NCI-H1105 (cell line): Measurements from ENCODE around the gene COG6.

Experiments used
- DNase-seq: peaks from one replicate; lab custom pipeline; 2025; lab: John Stamatoyannopoulos, UW

Gene COG6

DNA sequence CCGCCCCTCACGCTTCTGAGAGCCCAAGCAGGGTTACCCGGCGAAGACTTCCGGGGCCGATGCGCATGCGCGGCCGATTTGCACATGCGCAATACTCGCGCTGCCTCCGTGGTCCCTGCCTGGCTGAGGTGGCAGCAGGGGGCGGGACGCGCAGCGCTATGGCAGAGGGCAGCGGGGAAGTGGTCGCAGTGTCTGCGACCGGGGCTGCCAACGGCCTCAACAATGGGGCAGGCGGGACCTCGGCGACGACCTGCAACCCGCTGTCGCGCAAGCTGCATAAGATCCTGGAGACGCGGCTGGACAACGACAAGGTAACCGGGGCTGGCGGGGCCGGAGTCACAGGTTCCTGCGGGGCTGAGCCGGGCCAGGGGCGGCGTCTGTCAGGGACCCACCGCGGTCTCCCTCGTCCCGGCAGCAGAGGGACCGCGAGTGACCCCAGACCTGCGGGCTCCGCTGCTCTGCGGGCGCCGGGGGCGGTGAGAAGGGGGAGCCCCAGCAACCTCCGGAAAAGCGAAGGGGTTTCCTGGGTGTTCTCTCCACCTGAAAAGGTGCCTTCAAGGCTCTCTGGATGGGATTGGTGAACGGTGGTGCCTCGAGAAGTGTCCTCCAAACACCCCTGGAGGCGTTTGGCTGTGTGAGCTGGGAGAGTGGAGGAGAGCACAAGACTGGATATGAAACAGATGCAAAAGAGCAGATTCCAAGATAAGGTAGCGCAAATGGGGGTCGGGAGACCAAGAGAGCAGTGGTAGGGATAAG is at the start of gene COG6:
Gene COG6, plus strand, starts transcription at position 94 of the 756 bp plus-strand sequence. Its CDS starts 65 bp downstream, at position 159.
- peak; percentile 60 for DNase-seq

- DNase-seq = no peak
Observed at GRCh38 chr13:39605677-39606320, 49.7 kb upstream of the COG6 start.

GRCh38 chr13:39607876-39608275 is 47.6 kb upstream of the COG6 start:
- no peak for DNase-seq

- DNase-seq = peak; percentile 15
Observed at GRCh38 chr13:39612023-39612637, 43.3 kb upstream of the COG6 start.

GRCh38 chr13:39616087-39616694 is 39.3 kb upstream of the COG6 start:
- peak; percentile 27 for DNase-seq

- DNase-seq = no peak
Observed at GRCh38 chr13:39618561-39618960, 36.9 kb upstream of the COG6 start.

GRCh38 chr13:39623466-39623865 is 32.0 kb upstream of the COG6 start:
- no peak for DNase-seq

DNA sequence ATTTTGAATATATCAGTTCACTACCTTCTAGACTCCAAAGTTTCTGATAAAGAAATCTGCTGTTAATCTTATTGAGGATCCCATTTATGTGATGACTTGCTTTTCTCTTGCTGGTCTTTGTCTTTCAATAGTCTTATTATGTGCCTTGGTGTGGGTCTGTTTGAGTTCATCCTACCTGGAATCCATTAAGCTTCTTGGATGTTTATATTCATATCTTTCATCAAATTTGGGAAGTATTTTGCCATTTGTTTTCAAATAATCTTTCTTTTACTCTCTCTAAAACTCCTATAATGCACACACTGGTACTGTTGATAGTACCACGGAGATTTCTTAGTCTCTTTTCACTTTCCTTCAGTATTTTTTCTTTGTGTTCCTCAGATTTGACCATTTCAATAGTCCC is 24.2 kb upstream of the COG6 start:
- no peak for DNase-seq

DNA sequence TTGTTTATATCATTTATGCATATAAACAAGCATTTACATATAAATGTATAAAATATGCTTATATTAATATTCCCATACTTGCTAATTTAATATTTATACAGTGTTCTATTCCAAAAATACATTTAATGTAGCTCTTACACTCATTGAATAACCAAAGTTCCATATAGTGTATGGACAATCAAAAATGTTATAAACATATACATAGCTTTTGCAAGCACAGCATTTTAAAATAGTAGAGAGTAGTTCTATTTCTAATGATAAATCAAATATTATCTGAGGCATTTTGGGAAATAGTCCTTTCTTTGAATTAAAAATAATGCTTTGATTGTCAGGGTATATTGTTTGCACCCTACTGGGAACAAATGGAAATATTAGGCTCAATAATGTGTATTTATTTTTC is 22.5 kb upstream of the COG6 start:
- no peak for DNase-seq

DNA sequence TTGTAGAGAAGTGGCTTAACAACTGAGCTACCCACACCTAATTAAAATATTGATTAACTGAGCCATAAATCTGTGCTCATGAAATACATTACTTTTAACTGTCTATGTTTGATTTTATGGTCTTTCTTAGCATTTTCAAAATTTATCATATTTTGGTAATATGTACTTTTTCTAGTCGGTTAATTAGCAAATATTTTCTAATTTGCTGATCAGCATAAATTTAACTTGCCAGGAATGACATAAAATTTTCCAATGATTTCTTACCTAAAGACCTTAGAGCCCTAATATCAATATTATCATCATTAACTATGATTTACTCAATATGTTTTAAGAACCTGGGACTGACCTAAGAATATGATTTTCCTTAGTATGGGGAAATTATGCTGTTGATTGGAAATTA is 19.9 kb upstream of the COG6 start:
- no peak for DNase-seq

- DNase-seq = no peak
Observed at GRCh38 chr13:39637890-39638289, 17.6 kb upstream of the COG6 start.

DNA sequence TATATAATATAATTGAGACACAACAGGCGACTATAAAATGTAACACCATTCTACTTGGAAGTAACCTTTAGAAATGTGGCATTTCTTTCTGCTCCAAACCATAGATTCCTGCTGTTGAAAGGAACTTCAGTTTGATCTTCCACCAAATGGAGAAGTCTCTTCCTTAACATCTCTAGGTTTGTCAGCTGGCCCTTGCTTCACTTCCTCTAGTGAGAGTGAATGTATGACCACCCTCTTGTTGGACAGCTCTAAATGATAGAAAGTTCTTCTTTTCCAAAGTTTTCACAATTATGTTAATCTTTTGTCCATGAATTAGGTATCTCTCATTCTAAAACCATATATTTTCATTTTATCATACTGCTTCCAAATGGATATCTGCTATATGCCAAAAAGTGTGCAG is 13.8 kb upstream of the COG6 start:
- DNase-seq = no peak

- DNase-seq = no peak
Observed at GRCh38 chr13:39646122-39646521, 9.3 kb upstream of the COG6 start.

GRCh38 chr13:39655041-39655568 is 357 bp upstream of the COG6 start:
- no peak for DNase-seq

DNA sequence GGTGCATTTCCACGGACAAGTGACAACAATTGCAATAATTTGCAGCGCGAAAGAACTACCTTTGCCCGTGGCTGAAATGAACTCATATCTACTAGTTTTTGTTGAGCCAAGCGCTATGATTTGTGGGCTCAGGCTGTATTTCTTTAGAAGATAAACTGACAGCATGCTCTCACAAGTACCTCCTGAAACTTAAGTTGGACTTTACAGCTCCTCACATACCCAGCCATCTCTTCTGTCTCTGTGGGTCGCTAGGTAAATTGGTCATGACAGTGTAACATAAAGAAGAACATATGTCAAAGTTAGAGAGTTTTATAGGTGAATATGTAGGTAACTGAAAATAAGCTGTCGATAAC is 839 bp downstream of the COG6 start:
- no peak for DNase-seq

DNA sequence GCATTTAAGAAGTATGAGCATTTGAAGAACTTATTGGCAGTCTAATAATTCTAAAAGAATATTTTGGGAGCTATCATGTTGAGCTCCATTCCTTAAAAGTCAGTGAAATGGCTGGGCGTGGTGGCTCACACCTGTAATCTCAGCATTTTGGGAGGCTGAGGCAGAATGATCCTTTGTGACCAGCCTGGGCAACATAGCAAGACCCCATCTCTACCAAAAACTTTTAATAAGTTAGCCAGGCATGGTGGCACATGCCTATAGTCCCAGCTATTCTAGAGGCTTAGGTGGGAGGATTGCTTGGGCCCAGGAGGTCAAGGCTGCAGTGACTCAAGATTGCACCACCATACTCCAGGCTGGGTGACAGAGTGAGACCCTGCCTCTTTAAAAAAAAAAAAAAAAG is 8.0 kb downstream of the COG6 start:
- no peak for DNase-seq

- no peak for DNase-seq
Observed at GRCh38 chr13:39663958-39664357, 8.5 kb downstream of the COG6 start.

- DNase-seq = peak; percentile 25
Observed at GRCh38 chr13:39665763-39666162, 10.3 kb downstream of the COG6 start.

GRCh38 chr13:39670445-39670844 is 15.0 kb downstream of the COG6 start:
- no peak for DNase-seq

DNA sequence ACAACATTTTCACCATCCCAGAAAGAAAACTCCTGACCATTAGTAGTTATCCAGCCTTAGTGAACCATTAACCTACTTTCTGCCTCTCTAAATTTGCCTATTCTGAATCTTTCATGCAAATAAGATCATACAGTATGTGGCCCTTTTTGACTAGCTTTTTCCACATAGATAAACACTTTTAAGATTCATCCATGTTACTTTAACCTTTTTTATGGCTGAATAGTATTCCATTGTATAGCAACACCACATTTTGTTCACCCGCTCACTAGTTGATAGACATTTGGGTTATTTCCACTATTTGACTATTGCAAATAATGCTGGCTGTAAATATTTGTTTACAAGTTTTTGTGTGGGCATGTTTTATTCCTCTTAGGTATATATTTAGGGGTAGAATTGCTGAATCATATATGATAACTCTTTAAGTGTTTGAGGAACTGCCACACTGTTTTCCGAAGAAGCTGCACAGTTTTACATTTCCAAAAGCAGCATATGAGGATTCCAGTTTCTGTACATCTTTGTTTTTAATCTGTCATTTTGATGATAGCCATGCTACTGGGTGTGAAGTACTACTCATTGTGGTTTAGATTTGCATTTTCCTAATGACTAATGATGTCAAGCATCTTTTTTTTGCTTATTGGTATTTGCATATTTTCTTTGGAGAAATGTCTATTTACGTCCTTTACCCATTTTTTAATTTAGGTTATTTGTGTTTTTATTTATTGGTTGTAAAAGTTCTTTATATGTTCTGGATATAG is 17.1 kb downstream of the COG6 start:
- DNase-seq = no peak

GRCh38 chr13:39675904-39676303 is 20.4 kb downstream of the COG6 start:
- no peak for DNase-seq

DNA sequence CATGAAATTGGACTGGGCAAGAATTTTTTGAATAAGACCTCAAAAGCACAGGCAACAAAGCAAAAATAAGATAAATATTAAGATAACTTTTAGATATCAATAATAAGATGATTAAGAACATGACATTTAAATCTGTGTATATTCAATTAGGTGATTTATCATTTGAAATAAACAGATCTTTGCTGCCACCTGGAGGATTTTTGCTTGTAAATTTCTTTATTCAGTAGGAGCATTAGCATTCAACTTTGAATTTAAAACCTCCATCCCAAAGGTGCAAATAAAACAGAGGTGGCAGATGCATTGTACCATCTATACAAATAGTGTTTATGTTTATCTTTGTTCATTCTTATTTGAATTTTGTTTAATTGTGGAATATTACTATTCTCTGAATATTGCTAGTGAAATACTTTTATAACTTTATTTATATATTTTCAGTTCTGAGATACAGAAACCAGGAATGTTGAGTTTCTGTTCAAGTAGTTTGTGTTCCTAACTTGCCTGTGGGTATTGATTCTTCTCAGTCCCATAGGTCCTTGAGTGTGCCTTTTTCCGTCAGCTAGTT is 20.9 kb downstream of the COG6 start:
- DNase-seq = peak; percentile 7
